Activated CD4-positive, alpha-beta memory T cell treated with anti-CD3 and anti-CD28 coated beads, Interleukin-2, amount 10 ng/mL, durations not matched to agents 7 days and 5 days (primary cell): ENCODE data around the gene PRSS22. TPM values are rescaled to one million over a fixed set of nuclear protein-coding genes. Genes with fewer than 3 reads are reported as not detected.

ENCODE experiments used
- CTCF ChIA-PET: fragments of 350-600 bp; sonication (Branson Sonifier 250); formaldehyde crosslinking; loops from one replicate; lab custom pipeline; 2021; ENCODE audit warnings: antibody characterized with exemption, inconsistent platforms; lab: Charles Lee
- POLR2A ChIA-PET: fragments of 350-600 bp; sonication (Branson Sonifier 250); formaldehyde crosslinking; loops from one replicate; lab custom pipeline; 2021; ENCODE audit warnings: antibody characterized with exemption; lab: Charles Lee
- DNase-seq: peaks from one replicate; pipeline ENCODE4 v3.0.0-alpha.2; 2020
- H3K27ac Mint-ChIP-seq: one replicate; pipeline ENCODE4 v1.8.0; 2021; ENCODE audit warnings: mild to moderate bottlenecking, mixed read lengths
- H3K27me3 Mint-ChIP-seq: one replicate; pipeline ENCODE4 v1.8.0; 2021; ENCODE audit warnings: mixed read lengths
- H3K36me3 Mint-ChIP-seq: one replicate; pipeline ENCODE4 v1.8.0; 2021; ENCODE audit warnings: low read depth, mixed read lengths
- H3K4me1 Mint-ChIP-seq: one replicate; pipeline ENCODE4 v1.8.0; 2021; ENCODE audit warnings: mixed read lengths
- H3K4me3 Mint-ChIP-seq: one replicate; pipeline ENCODE4 v1.8.0; 2021; ENCODE audit warnings: mild to moderate bottlenecking, mixed read lengths
- H3K9me3 Mint-ChIP-seq: one replicate; pipeline ENCODE4 v1.8.0; 2021; ENCODE audit warnings: mixed read lengths
- total RNA-seq, 2 experiments: library from RNA; stranded (reverse); gene quantifications; one replicate each; pipeline ENCODE4 v1.2.3, GENCODE V29; 2021

PRSS22 gene
- total RNA-seq, 2 experiments from 2014 or later: not detected

DNA sequence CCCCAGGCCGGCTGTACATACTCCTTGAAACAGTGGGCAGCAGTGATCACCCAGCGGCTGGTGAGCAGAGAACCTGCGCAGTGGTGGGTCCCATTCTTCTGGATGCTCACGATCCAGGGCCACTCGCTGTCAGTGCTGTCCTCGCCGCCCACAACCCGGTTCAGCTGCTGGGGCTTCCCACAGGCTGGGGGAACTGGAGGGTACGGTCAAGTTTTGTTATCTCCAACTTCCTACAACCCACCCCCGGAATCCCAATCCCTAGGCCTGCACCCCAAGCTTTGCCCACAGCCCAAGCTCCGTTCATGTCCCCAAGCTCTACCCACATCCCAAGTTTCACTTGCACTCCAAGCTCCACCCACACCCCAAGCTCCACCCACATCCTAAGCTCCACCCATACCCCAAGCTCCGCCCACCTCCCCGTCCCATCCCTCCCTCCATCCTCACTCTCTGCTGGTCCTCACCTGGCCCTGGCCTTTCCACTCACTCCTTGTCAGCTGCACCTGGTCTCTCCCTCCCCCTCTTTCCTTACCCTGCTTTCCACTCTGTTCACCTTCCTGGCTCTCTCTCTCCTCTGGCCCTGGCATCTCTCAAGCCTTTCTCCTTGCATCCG lies 1.8 kb downstream of the PRSS22 start:
- CTCF ChIA-PET: interaction anchor here (0.7 to 1.3 kb wide), 2 partner anchors 11 to 12 kb away, joined by 3 to 6 read pairs; no protein-coding TSS in a partner anchor
- peaks cover 15% of the 10 kb centered on the region for H3K9me3 Mint-ChIP-seq
- H3K27me3 Mint-ChIP-seq: peaks cover 12% of the 10 kb centered on the region
- H3K36me3 Mint-ChIP-seq: peaks cover 9% of the 10 kb centered on the region
- no peak overlapping the region for H3K4me3 Mint-ChIP-seq
- DNase-seq: no peak
- POLR2A ChIA-PET: interaction anchor here (1.2 kb wide), 1 partner anchor 17 kb away, joined by 4 read pairs; no protein-coding TSS in a partner anchor
- peaks cover 5% of the 10 kb centered on the region for H3K4me1 Mint-ChIP-seq
- H3K27ac Mint-ChIP-seq: no peak overlapping the region

DNA sequence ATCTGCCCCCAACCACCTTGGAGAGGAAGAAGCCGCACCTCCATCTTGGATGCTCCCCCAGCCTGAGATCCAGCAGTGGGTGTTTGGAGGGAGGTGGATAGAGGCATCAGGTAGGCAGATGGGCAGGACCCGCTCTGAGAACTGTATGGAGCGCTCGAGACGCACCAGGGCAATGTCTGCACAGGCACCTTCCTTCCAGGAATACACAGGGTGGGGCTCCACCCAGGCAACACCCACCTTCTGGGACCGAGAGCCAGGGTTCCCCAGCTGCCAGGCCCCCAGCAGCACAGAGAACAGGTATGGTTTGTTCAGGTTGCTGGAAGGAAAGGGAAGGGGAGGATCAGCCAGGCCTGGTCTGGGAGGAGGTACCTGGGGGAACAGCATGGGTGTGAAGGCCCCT lies 2.4 kb downstream of the PRSS22 start:
- ChIA-PET CTCF (interaction anchor here (1.3 kb wide), 1 partner anchor 13 kb away, joined by 6 read pairs; no protein-coding TSS in a partner anchor), POLR2A (interaction anchor here (1.2 kb wide), 1 partner anchor 16 kb away, joined by 4 read pairs; no protein-coding TSS in a partner anchor)
- Mint-ChIP-seq H3K4me3 (no peak overlapping the region), H3K4me1 (peaks cover 5% of the 10 kb centered on the region), H3K9me3 (peaks cover 13% of the 10 kb centered on the region), H3K27me3 (peaks cover 12% of the 10 kb centered on the region), H3K36me3 (peaks cover 9% of the 10 kb centered on the region), H3K27ac (no peak overlapping the region)
- DNase-seq: no peak

DNA sequence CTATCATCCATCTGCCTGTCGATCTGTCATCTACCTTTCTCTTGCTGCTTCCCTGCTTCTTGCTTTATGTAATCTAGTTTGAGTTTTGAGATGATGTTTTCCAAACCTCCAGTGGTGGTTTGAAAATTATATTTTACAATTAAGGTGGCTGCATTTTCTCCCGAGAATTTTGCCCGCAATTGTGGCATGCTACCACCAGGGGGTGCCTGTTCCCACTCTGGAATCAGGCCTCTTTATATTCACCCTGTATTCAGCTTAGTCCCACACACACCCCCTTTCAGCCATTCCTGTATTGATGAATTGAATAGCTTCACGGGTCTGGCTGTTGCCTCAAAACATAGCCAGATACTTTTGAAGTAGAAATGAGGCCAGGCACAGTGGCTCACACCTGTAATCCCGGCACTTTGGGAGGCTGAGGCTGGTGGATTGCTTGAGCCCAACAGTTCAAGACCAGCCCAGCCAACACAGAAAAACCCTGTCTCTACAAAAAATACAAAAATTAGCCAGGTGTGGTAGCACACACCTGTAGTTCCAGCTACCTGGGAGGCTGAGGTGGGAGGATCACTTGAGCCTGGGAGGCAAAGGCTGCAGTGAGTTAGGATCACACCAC lies 3.2 kb downstream of the PRSS22 start:
- Mint-ChIP-seq H3K36me3 (peaks cover 9% of the 10 kb centered on the region), H3K4me1 (peaks cover 5% of the 10 kb centered on the region), H3K9me3 (peaks cover 13% of the 10 kb centered on the region), H3K4me3 (no peak overlapping the region), H3K27me3 (peaks cover 10% of the 10 kb centered on the region), H3K27ac (no peak overlapping the region)
- no peak for DNase-seq
- POLR2A ChIA-PET: interaction anchor here (0.6 to 1.3 kb wide), 2 partner anchors 17 to 27 kb away, joined by 3 read pairs; no protein-coding TSS in a partner anchor
- CTCF ChIA-PET: interaction anchor here (0.8 to 2.7 kb wide), 5 partner anchors 9 to 66 kb away, joined by 3 to 15 read pairs (median 5); no protein-coding TSS in a partner anchor

DNA sequence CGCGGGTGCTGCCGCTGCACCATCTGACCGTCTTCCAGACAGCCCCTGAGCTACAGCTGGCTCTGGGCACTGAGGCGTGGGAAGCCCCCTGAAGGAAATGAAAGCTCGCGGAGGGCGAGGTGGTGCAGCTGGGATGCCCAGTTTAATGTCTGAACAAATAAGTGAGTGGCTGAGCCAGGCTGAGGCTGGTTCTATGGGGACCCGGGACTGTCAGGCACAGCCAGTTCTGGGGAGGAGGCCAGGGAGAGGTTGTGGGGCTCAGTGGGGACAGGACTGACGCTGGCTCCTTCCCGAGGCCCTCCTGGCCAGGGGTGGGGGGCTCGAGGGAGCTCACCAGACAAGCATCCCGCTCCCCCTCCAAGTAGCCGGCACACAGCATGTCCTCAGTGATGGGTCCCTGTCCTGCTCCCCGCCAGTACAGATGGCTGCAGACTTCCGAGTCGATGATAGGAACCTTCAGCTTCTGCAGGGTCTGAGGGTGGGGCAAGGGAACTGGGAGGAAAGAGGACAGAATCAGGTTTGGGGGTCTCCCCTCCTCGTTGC lies 4.4 kb downstream of the PRSS22 start:
- ChIA-PET CTCF (interaction anchor here (0.8 to 2.7 kb wide), 4 partner anchors 10 to 74 kb away, joined by 3 to 15 read pairs (median 6); no protein-coding TSS in a partner anchor), POLR2A (interaction anchor here (1.4 kb wide), 1 partner anchor 75 kb away, joined by 3 read pairs; no protein-coding TSS in a partner anchor)
- H3K4me1 Mint-ChIP-seq: peaks cover 5% of the 10 kb centered on the region
- peaks cover 15% of the 10 kb centered on the region for H3K27me3 Mint-ChIP-seq
- H3K4me3 Mint-ChIP-seq: no peak overlapping the region
- DNase-seq: no peak
- peaks cover 9% of the 10 kb centered on the region for H3K36me3 Mint-ChIP-seq
- peaks cover 13% of the 10 kb centered on the region for H3K9me3 Mint-ChIP-seq
- H3K27ac Mint-ChIP-seq: no peak overlapping the region

DNA sequence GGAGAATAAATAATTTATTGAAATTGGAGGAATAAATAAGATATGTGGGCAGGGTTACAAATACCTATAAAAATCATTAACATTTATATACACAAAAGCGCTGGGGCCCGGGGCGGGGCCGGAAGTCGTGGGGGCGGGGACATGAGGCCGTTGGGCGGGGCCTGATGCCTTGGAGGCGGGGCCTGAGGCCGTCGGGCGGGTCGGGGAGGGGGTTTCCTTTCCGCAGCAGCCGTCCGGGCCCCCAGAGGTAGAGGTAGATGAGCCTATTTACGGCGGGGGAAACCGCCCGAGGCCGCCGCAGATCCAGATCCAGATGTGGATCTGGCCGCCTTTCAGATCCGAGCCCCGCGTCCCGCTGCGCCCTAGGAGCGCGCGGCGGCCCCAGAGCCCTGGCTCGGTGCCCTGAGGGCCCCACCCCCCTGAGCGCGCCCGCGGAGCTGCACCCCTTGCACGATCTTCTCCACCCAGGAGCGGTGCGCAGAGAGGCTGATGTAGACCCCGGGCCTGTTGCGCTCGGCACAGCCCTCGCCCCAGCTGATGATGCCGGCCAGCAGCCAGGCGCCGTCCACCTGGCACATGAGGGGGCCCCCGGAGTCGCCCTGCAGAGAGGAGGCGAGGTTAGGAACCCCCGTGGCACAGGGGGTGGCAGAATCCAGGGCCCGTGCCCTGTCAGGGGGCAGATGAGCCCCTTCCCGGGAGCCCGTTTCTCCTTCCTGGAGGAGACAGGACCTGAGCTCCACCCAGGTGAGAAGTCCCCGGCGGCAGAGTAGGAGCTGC lies 5.1 kb downstream of the PRSS22 start:
- H3K36me3 Mint-ChIP-seq: peaks cover 9% of the 10 kb centered on the region
- H3K4me3 Mint-ChIP-seq: no peak overlapping the region
- no peak overlapping the region for H3K27ac Mint-ChIP-seq
- peaks cover 5% of the 10 kb centered on the region for H3K4me1 Mint-ChIP-seq
- peaks cover 13% of the 10 kb centered on the region for H3K9me3 Mint-ChIP-seq
- CTCF ChIA-PET: interaction anchor here (1.2 to 2.7 kb wide), 3 partner anchors 9 to 74 kb away, joined by 3 to 15 read pairs (median 8); no protein-coding TSS in a partner anchor
- peaks cover 15% of the 10 kb centered on the region for H3K27me3 Mint-ChIP-seq
- POLR2A ChIA-PET: interaction anchor here (1.4 kb wide), 1 partner anchor 74 kb away, joined by 3 read pairs; no protein-coding TSS in a partner anchor
- DNase-seq: no peak

DNA sequence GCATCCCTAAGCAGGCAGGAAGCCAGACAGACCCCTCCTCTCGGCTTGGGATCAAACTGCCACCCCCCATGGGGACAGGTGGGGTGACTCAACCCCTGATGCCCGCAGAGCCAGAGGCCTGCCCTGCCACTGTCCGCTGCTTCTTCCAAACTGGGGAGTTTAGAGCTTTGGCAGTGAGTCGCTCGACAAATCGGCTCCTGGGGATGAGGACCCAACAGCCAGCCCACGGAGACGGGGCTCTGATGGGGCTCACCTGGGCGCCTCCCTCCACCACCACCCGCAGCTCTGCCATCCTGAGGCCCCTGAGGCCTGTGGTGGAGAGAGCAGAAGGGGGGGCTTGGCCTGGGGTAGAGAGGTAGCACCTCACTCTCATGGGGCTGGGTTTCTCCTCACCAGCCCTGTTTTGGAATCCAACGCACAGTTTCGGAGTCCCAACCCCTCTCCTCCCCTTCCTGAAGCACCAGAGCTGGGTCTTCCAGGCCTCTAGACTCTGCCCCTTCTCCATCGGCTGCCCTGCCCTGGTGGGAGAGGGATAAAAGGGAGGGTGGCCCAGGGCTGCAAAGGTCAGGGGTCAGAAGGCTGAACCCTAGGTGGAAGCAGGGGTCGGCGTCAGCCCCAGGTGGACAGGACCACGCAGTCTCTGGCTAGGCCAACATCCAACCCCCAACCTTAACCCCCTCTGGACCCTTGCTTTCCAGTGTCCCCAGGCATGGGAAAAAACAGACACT lies 5.8 kb downstream of the PRSS22 start:
- ChIA-PET CTCF (no interaction called here), POLR2A (no interaction called here)
- H3K4me1 Mint-ChIP-seq: peaks cover 3% of the 10 kb centered on the region
- H3K36me3 Mint-ChIP-seq: peaks cover 9% of the 10 kb centered on the region
- no peak for DNase-seq
- H3K27me3 Mint-ChIP-seq: peaks cover 11% of the 10 kb centered on the region
- H3K27ac Mint-ChIP-seq: no peak overlapping the region
- H3K9me3 Mint-ChIP-seq: peaks cover 13% of the 10 kb centered on the region
- H3K4me3 Mint-ChIP-seq: no peak overlapping the region

DNA sequence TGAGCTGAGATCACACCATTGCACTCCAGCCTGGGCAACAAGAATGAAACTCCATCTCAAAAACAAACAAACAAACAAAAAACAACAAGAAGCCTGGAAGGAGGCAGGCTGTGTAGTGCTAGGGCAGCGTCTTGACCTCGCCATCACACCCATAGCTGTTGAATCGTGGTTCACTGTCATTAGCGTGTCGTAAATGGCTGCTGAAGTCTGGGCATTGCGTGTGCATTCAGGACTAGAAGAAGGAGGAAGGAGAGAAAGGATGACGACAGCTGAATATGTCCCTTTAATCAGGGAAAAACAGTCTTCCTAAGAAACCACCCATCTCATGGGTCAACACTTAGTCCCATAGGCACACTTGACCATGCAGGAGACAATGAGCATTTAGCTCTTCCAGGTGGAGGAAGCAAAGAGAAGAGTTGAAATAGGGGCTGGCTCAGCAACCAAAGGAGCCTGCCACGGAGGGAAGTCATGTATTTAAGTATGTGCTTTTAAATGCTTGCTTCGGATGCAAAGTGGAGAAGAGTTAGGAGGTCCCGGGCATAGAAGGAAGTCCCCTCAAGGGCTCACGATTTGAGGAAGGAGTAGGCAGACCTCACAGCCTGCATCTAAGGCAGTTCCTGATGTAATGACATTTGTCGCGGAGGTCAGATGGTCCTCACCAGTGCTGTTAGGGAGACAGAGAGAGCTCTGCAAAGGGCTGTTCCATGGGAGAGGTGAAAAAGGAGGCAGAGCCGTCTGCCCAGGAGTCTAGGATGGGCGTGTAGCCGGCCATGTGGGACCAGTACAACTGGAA lies 8.8 kb downstream of the PRSS22 start:
- H3K4me1 Mint-ChIP-seq: peaks cover 15% of the 10 kb centered on the region
- DNase-seq: no peak
- peaks cover 2% of the 10 kb centered on the region for H3K36me3 Mint-ChIP-seq
- peaks cover 3% of the 10 kb centered on the region for H3K9me3 Mint-ChIP-seq
- POLR2A ChIA-PET: no interaction called here
- H3K4me3 Mint-ChIP-seq: no peak overlapping the region
- CTCF ChIA-PET: no interaction called here
- no peak overlapping the region for H3K27ac Mint-ChIP-seq
- H3K27me3 Mint-ChIP-seq: peaks cover 8% of the 10 kb centered on the region

DNA sequence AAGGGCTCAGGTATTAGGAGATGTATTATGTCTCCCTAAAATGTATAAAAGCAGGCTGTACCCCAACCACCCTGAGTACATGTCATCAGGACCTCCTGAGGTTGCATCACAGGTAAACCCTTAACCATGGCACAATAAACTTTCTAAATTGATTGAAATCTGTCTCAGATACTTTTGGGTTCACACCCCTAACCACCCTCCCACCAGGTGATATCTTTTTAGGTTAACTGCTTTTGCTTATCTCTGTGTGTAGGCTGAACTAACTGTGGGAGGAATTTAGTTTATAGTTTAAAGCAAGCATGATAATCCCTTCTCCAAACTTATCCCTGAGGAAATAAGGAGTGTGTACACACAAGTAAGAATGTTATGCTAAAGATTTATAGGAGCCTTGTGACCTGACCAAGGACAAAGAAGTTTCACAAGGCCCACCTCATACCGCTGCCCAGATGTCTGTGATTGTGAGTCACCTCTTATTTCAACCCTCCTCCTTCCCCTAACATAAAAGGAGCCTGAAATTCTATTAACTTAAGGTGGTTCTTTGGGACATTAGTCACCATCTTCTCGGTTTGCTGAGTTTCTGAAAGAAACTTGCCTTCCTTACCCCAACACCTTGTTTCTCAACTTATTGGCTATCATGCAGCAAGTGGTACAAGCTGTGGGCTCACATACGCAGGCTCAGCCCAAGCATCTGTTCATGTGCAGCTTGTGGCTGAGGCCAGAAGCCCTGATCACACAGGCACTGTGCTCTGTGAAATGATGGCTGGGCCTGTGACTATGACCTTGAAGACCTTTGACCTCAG lies 11.3 kb downstream of the PRSS22 start:
- H3K27me3 Mint-ChIP-seq: peaks cover 8% of the 10 kb centered on the region
- H3K4me3 Mint-ChIP-seq: no peak overlapping the region
- H3K9me3 Mint-ChIP-seq: no peaks in the 10 kb centered on the region
- CTCF ChIA-PET: interaction anchor here (2.8 kb wide), 1 partner anchor 22 kb away, joined by 22 read pairs; no protein-coding TSS in a partner anchor
- no peak for DNase-seq
- peaks cover 29% of the 10 kb centered on the region for H3K4me1 Mint-ChIP-seq
- peak overlapping the region; percentile 27 for H3K27ac Mint-ChIP-seq
- no peaks in the 10 kb centered on the region for H3K36me3 Mint-ChIP-seq
- POLR2A ChIA-PET: interaction anchor here (1.0 kb wide), 1 partner anchor 22 kb away, joined by 3 read pairs; no protein-coding TSS in a partner anchor

DNA sequence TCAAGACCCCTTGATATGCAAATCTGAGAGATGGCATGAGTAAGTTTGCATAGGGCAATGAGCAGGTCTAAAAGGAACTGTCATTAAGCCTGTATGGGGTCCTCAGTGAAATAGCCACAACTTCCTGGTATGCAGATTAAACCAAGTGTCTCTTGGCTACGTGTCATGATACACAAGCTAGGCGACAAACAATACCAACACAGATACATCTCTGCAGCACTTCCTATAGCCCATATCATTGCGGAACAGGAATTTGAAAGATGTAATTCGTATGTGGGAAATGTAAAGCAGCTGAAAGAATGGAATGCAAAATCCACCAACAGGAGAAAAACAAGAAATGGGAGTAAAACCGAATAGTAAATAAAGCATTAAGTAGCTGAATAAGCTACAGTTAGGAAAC lies 12.9 kb downstream of the PRSS22 start:
- Mint-ChIP-seq H3K36me3 (no peaks in the 10 kb centered on the region), H3K9me3 (no peaks in the 10 kb centered on the region), H3K4me3 (no peak overlapping the region), H3K27me3 (peaks cover 7% of the 10 kb centered on the region), H3K4me1 (peaks cover 40% of the 10 kb centered on the region), H3K27ac (peak overlapping the region; percentile 5)
- no peak for DNase-seq
- ChIA-PET POLR2A (interaction anchor here (0.9 kb wide), 1 partner anchor 23 kb away, joined by 4 read pairs; no protein-coding TSS in a partner anchor), CTCF (interaction anchor here (0.7 to 2.8 kb wide), 4 partner anchors 9 to 76 kb away, joined by 3 to 22 read pairs (median 6); no protein-coding TSS in a partner anchor)

DNA sequence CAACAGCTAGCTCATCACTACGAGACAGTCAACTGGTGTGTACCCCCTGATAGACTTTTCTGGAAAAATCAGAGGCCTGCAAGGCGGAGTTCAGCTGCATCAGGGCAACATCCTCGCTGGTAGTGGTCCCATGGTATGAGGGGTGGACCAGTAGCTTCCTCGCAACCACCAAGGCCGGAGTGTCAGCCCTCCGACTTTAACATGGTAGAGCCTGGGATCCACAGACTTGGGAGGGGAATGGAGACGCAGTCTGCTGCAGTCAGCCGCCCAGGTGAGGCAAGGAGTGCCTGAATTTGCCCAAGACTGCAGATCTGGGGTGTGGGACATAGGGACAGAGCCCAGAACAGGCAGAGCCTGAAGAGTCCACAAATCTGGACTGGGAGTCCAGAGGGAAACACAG lies 14.4 kb downstream of the PRSS22 start:
- POLR2A ChIA-PET: interaction anchor here (1.4 kb wide), 1 partner anchor 25 kb away, joined by 4 read pairs; no protein-coding TSS in a partner anchor

More for the DNA sequence above, 14.4 kb downstream of the PRSS22 start:
- Mint-ChIP-seq H3K27me3 (no peaks in the 10 kb centered on the region), H3K36me3 (no peaks in the 10 kb centered on the region), H3K4me1 (peaks cover 46% of the 10 kb centered on the region), H3K9me3 (no peaks in the 10 kb centered on the region), H3K4me3 (no peak overlapping the region), H3K27ac (peak overlapping the region; percentile 9)
- CTCF ChIA-PET: interaction anchor here (1.2 to 2.8 kb wide), 5 partner anchors 11 to 29 kb away, joined by 3 to 22 read pairs (median 8); no protein-coding TSS in a partner anchor
- DNase-seq: no peak
